ENCODE data around the gene SIX1. TPM values are rescaled to one million over a fixed set of nuclear protein-coding genes. Genes with fewer than 3 reads are reported as not detected.
A peak's percentile ranks its signal among the peaks of the same experiment; 100 is the strongest.

The SIX1 gene
- polyA plus RNA-seq, 1 of the 3 experiments (the other 2 are of a cell fraction) = 52.1 TPM

DNA sequence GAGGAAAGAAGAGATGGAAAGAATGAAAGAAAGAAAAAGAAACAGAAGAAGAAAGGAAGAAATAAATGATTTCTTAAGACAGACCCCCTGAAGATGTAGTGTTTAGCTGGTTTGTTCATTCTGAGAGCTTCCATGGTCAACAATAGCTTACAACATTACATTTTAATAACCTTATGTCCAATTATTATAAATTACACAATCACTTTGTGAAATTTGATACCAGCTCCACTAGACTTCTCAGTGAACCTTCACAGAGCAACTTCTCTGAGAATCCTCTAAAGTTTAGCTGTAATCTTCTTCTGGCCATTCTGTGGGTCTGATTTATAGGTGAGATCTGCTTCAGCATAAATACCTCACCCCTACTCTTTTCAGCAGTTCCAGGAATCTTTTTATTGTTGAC lies 27.9 kb downstream of the SIX1 start (continued):
- TF ChIP-seq, protein P1, sequence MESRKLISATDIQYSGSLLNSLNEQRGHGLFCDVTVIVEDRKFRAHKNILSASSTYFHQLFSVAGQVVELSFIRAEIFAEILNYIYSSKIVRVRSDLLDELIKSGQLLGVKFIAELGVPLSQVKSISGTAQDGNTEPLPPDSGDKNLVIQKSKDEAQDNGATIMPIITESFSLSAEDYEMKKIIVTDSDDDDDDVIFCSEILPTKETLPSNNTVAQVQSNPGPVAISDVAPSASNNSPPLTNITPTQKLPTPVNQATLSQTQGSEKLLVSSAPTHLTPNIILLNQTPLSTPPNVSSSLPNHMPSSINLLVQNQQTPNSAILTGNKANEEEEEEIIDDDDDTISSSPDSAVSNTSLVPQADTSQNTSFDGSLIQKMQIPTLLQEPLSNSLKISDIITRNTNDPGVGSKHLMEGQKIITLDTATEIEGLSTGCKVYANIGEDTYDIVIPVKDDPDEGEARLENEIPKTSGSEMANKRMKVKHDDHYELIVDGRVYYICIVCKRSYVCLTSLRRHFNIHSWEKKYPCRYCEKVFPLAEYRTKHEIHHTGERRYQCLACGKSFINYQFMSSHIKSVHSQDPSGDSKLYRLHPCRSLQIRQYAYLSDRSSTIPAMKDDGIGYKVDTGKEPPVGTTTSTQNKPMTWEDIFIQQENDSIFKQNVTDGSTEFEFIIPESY (IDR thresholded peaks at IDR 0.05; ENCODE audit: borderline replicate concordance, low read depth) = no peak
- TF ChIP-seq EP300 (IDR thresholded peaks at IDR 0.05; ENCODE audit: borderline replicate concordance in 1 of 2, low read depth in 1 of 2, low read length in 1 of 2) = no peak

DNA sequence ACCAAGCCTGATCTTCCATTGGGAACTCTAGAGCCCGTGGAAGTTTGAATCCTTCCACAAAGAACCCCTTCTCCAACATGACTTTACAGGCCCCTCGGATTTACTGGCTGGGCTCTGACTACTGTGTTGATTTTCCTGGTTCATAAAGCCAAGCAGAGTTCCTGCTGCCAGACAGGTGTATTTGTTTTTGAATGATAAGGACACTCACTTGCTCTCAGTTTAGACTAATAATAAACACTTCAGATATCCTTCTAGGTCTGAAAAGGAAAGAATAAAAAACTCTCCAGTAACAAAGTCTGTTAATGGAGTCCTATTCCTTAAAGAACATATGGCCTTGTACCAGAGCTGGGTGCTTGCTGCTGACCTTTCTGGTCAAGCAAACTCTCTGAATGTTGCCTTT lies 31.0 kb downstream of the SIX1 start:
- DNase-seq = no peak
- no peak overlapping the region for H2AFZ ChIP-seq (ENCODE audit: low read depth)
- ChIA-PET CTCF (interaction anchor here (1.0 kb wide), 1 partner anchor 10 kb away, joined by 3 read pairs; no protein-coding TSS in a partner anchor), POLR2A (no interaction called here)
- 43% methylated on average over 2 of the region's 2 CpGs for WGBS (ENCODE audit: low lambda C conversion rate)
- H3K4me3 ChIP-seq (ENCODE audit: low read depth in 2 of 2, low read length in 1 of 2) = no peak overlapping the region
- TF ChIP-seq, protein P2, sequence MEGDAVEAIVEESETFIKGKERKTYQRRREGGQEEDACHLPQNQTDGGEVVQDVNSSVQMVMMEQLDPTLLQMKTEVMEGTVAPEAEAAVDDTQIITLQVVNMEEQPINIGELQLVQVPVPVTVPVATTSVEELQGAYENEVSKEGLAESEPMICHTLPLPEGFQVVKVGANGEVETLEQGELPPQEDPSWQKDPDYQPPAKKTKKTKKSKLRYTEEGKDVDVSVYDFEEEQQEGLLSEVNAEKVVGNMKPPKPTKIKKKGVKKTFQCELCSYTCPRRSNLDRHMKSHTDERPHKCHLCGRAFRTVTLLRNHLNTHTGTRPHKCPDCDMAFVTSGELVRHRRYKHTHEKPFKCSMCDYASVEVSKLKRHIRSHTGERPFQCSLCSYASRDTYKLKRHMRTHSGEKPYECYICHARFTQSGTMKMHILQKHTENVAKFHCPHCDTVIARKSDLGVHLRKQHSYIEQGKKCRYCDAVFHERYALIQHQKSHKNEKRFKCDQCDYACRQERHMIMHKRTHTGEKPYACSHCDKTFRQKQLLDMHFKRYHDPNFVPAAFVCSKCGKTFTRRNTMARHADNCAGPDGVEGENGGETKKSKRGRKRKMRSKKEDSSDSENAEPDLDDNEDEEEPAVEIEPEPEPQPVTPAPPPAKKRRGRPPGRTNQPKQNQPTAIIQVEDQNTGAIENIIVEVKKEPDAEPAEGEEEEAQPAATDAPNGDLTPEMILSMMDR (IDR thresholded peaks at IDR 0.05) = no peak
- no peak for TF ChIP-seq RCOR1 (IDR thresholded peaks at IDR 0.05; ENCODE audit: low read length)
- no peak for TF ChIP-seq RXRA (IDR thresholded peaks at IDR 0.05; ENCODE audit: borderline replicate concordance, low read depth)
- TF ChIP-seq POLR2AphosphoS5 (IDR thresholded peaks at IDR 0.05; ENCODE audit: low read depth, low read length) = no peak
- TF ChIP-seq TEAD4 (IDR thresholded peaks at IDR 0.05; ENCODE audit: borderline replicate concordance, insufficient read depth) = no peak
- no peak for TF ChIP-seq JUND (IDR thresholded peaks at IDR 0.05)
- no peaks in the 10 kb centered on the region for H4K20me1 ChIP-seq (ENCODE audit: insufficient read depth)
- H3K9ac ChIP-seq = no peak overlapping the region
- no peak overlapping the region for H3K4me2 ChIP-seq
- no peaks in the 10 kb centered on the region for H3K9me2 ChIP-seq
- H3K36me3 ChIP-seq (replicated peaks in 1 of 2; ENCODE audit: control insufficient read depth in 1 of 2, insufficient read depth in 2 of 2, low read length in 1 of 2) = no peaks in the 10 kb centered on the region
- no peak overlapping the region for H3K27ac ChIP-seq (ENCODE audit: low read depth in 2 of 2, low read length in 1 of 2)
- H3K4me1 ChIP-seq (ENCODE audit: control insufficient read depth in 1 of 2, insufficient read depth in 2 of 2, low read depth in 1 of 2, low read length in 1 of 2) = peaks cover 0 to 12% of the 10 kb centered on the region in 2 experiments; a peak in 3 of 4 replicates
- no peaks in the 10 kb centered on the region for H3K79me2 ChIP-seq (ENCODE audit: insufficient read depth)
- H3K27me3 ChIP-seq (ENCODE audit: insufficient read depth) = no peaks in the 10 kb centered on the region
- H3F3A ChIP-seq (replicated peaks; ENCODE audit: insufficient read depth) = no peaks in the 10 kb centered on the region
- no peaks in the 10 kb centered on the region for H3K9me3 ChIP-seq

DNA sequence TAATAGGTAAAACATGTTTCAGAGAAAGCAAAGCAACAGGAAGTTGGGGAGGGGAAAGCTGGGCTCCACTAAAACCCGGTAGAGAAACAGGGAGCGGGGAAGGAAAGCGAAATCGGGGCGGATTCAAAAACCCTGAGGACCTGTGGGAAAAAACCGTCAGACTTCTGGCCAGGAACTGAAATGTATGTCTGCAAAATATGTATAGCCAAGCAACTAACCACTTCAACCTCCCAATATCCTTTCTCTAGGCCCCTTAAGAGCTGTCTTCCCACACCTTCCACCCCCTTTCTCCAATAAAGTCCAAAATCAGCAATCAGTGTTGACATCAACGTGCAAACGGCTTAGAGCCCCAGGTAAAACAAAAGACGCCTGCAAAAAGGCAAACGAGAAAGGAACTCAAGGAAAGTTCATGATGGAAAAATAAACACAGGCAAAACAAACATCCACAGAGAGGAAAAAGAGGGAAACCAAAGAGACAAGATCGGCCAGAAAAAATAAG lies 32.8 kb downstream of the SIX1 start:
- Histone ChIP-seq H4K20me1 (ENCODE audit: insufficient read depth) (no peaks in the 10 kb centered on the region), H3K27me3 (ENCODE audit: insufficient read depth) (no peaks in the 10 kb centered on the region), H3K9me2 (no peaks in the 10 kb centered on the region), H3K4me1 (ENCODE audit: control insufficient read depth in 1 of 2, insufficient read depth in 2 of 2, low read depth in 1 of 2, low read length in 1 of 2) (no peaks in the 10 kb centered on the region; a peak in 1 of 4 replicates), H3K27ac (ENCODE audit: low read depth in 2 of 2, low read length in 1 of 2) (peak overlapping the region in 1 of 2 experiments; percentile 22; a peak in 1 of 4 replicates), H2AFZ (ENCODE audit: low read depth) (no peak overlapping the region), H3F3A (replicated peaks; ENCODE audit: insufficient read depth) (no peaks in the 10 kb centered on the region), H3K36me3 (replicated peaks in 1 of 2; ENCODE audit: control insufficient read depth in 1 of 2, insufficient read depth in 2 of 2, low read length in 1 of 2) (no peaks in the 10 kb centered on the region), H3K79me2 (ENCODE audit: insufficient read depth) (no peaks in the 10 kb centered on the region), H3K4me3 (ENCODE audit: low read depth in 2 of 2, low read length in 1 of 2) (no peak overlapping the region), H3K9ac (no peak overlapping the region), H3K9me3 (no peaks in the 10 kb centered on the region), H3K4me2 (no peak overlapping the region)
- TF ChIP-seq, protein P1 (IDR thresholded peaks at IDR 0.05; ENCODE audit: borderline replicate concordance, low read depth) = no peak
- TF ChIP-seq NRF1 (IDR thresholded peaks at IDR 0.05; ENCODE audit: low read depth, low read length) (no peak), TCF12 (IDR thresholded peaks at IDR 0.05) (no peak), TAF1 (IDR thresholded peaks at IDR 0.05; ENCODE audit: borderline replicate concordance, low read depth, low read length) (no peak), FOXM1 (IDR thresholded peaks at IDR 0.05; ENCODE audit: low read depth) (no peak), GABPA (IDR thresholded peaks at IDR 0.05; ENCODE audit: low read depth) (no peak), FOSL2 (IDR thresholded peaks at IDR 0.05; ENCODE audit: borderline replicate concordance, low read depth) (no peak), NFIC (IDR thresholded peaks at IDR 0.05; ENCODE audit: borderline replicate concordance) (no peak), SMC3 (IDR thresholded peaks at IDR 0.05; ENCODE audit: low read depth, low read length) (no peak), FOXJ3 (CRISPR knock-in tag; IDR thresholded peaks at IDR 0.05) (no peak), POLR2AphosphoS5 (IDR thresholded peaks at IDR 0.05; ENCODE audit: low read depth, low read length) (no peak)
- ChIA-PET POLR2A (no interaction called here), CTCF (interaction anchor here (1.2 to 2.0 kb wide), 2 partner anchors 8 to 409 kb away, joined by 3 to 6 read pairs; no protein-coding TSS in a partner anchor)
- no peak for DNase-seq
- WGBS (ENCODE audit: low lambda C conversion rate) = 65% methylated on average over 11 of the region's 11 CpGs

All from SK-N-SH (cell line).